Suppressor macrophage treated with lipopolysaccharide for 1 hour (primary cell): ENCODE measurements around the gene PRSS12.
A peak's percentile ranks its signal among the peaks of the same experiment; 100 is the strongest.
"Not testable (repeated sequence)": the region's sequence is repeated elsewhere in the genome, so short reads cannot be mapped to it uniquely, and the experiment has no call there.

Experiments
- DNase-seq, 3 donors: peaks; one replicate each; pipeline ENCODE4 v3.0.0-alpha.2; 2020 to 2022

PRSS12 gene

GRCh38 chr4:118322831-118323502, 29.8 kb downstream of the PRSS12 start:
- no peak for DNase-seq

GRCh38 chr4:118318931-118319330, 33.9 kb downstream of the PRSS12 start:
- DNase-seq, result no peak

GRCh38 chr4:118317691-118318090, 35.1 kb downstream of the PRSS12 start:
- peak in 1 of 3 donors; percentile 2 for DNase-seq

GRCh38 chr4:118314221-118314620, 38.6 kb downstream of the PRSS12 start:
- DNase-seq, result no peak

GRCh38 chr4:118313098-118313497, 39.7 kb downstream of the PRSS12 start:
- DNase-seq, result no peak

- DNase-seq, result no peak
Observed at GRCh38 chr4:118308306-118309030, 44.3 kb downstream of the PRSS12 start.

- no peak for DNase-seq
Observed at GRCh38 chr4:118307643-118308042, 45.2 kb downstream of the PRSS12 start.

- DNase-seq, result not testable (repeated sequence)
Observed at GRCh38 chr4:118299619-118300018, 53.2 kb downstream of the PRSS12 start.

- no peak for DNase-seq
Observed at GRCh38 chr4:118296729-118297128, 56.1 kb downstream of the PRSS12 start.

GRCh38 chr4:118290951-118291350, 61.9 kb downstream of the PRSS12 start:
- no peak for DNase-seq

GRCh38 chr4:118289794-118290193, 63.0 kb downstream of the PRSS12 start:
- no peak for DNase-seq

GRCh38 chr4:118287711-118288451, 64.9 kb downstream of the PRSS12 start:
- DNase-seq, result no peak

GRCh38 chr4:118286685-118287084, 66.1 kb downstream of the PRSS12 start:
- DNase-seq, result no peak

GRCh38 chr4:118285931-118286330, 66.9 kb downstream of the PRSS12 start:
- no peak for DNase-seq

- DNase-seq, result peak; percentile 51 to 72 (median 65)
Observed at GRCh38 chr4:118284169-118284568, 68.6 kb downstream of the PRSS12 start.

GRCh38 chr4:118282692-118283091, 70.1 kb downstream of the PRSS12 start:
- DNase-seq, result peak; percentile 33 to 69 (median 46)

GRCh38 chr4:118281611-118282442, 71.0 kb downstream of the PRSS12 start:
- no peak for DNase-seq

- DNase-seq, result peak; percentile 29 to 51 (median 35)
Observed at GRCh38 chr4:118280501-118281218, 72.1 kb downstream of the PRSS12 start.

GRCh38 chr4:118279920-118280432, 72.8 kb downstream of the PRSS12 start:
- no peak for DNase-seq

- DNase-seq, result no peak
Observed at GRCh38 chr4:118279328-118279727, 73.5 kb downstream of the PRSS12 start.

GRCh38 chr4:118278473-118279274, 74.1 kb downstream of the PRSS12 start:
- peak; percentile 94 to 96 (median 96) for DNase-seq
